MM.1S (cell line): ENCODE measurements around the gene KRTAP9-7.

Experiments used
- DNase-seq: peaks from one replicate; pipeline ENCODE4 v3.0.0-alpha.2; 2015
- H2AFZ ChIP-seq: fragments of 300-600 bp; sonication (generic); 2 replicates; pipeline ENCODE4 v1.6.0; 2016; ENCODE audit warnings: antibody characterized with exemption, low read length
- H3F3A ChIP-seq: fragments of 300-600 bp; sonication (generic); 2 replicates; pipeline ENCODE4 v1.6.1; 2016; ENCODE audit warnings: mild to moderate bottlenecking, antibody characterized with exemption, low read length, moderate library complexity, mixed read lengths; ENCODE audit not compliant: insufficient read depth
- H3K27ac ChIP-seq: fragments of 300-600 bp; sonication (generic); 2 replicates; pipeline ENCODE4 v1.5.1; 2016; ENCODE audit warnings: mild to moderate bottlenecking, low read length
- H3K27me3 ChIP-seq: fragments of 300-600 bp; sonication (generic); replicated peaks from 2 replicates; pipeline ENCODE4 v1.6.0; 2016; ENCODE audit warnings: low read length; ENCODE audit not compliant: insufficient read depth
- H3K36me3 ChIP-seq: fragments of 300-600 bp; sonication (generic); replicated peaks from 2 replicates; pipeline ENCODE4 v1.6.1; 2016; ENCODE audit warnings: mild to moderate bottlenecking, low read length, mixed read lengths; ENCODE audit not compliant: insufficient read depth
- H3K4me1 ChIP-seq: fragments of 300-600 bp; sonication (generic); 2 replicates; pipeline ENCODE4 v1.6.1; 2016; ENCODE audit warnings: low read length, mixed read lengths
- H3K4me2 ChIP-seq: fragments of 300-600 bp; sonication (generic); 2 replicates; pipeline ENCODE4 v1.6.0; 2016; ENCODE audit warnings: low read depth, low read length
- H3K4me3 ChIP-seq: fragments of 300-600 bp; sonication (generic); 2 replicates; pipeline ENCODE4 v1.5.1; 2016; ENCODE audit warnings: low read length, mixed read lengths
- H3K79me2 ChIP-seq: fragments of 300-600 bp; sonication (generic); 2 replicates; pipeline ENCODE4 v1.6.1; 2016; ENCODE audit warnings: mixed run types, low read length, mixed read lengths
- H3K9ac ChIP-seq: fragments of 300-600 bp; sonication (generic); 2 replicates; pipeline ENCODE4 v1.6.1; 2016; ENCODE audit warnings: low read length, mixed read lengths
- H3K9me2 ChIP-seq: fragments of 300-600 bp; sonication (generic); replicated peaks from 2 replicates; pipeline ENCODE4 v1.6.1; 2016; ENCODE audit warnings: mild to moderate bottlenecking, low read length, mixed read lengths; ENCODE audit not compliant: insufficient read depth
- H3K9me3 ChIP-seq: fragments of 300-600 bp; sonication (generic); replicated peaks from 2 replicates; pipeline ENCODE4 v1.6.1; 2016; ENCODE audit warnings: mild to moderate bottlenecking, low read length, mixed read lengths; ENCODE audit not compliant: insufficient read depth
- H4K20me1 ChIP-seq: fragments of 300-600 bp; sonication (generic); 2 replicates; pipeline ENCODE4 v1.6.1; 2016; ENCODE audit warnings: mild to moderate bottlenecking, low read length, moderate library complexity, mixed read lengths; ENCODE audit not compliant: insufficient read depth
- EZH2 ChIP-seq: fragments of 300-600 bp; sonication (generic); optimal IDR thresholded peaks from 2 replicates; pipeline ENCODE3; 2017; ENCODE audit warnings: low read depth, mild to moderate bottlenecking, antibody characterized with exemption, low read length, mixed read lengths
- EZH2phosphoT487 ChIP-seq: fragments of 300-600 bp; sonication (generic); IDR thresholded peaks from 2 replicates; pipeline ENCODE4 v1.6.1; 2018; ENCODE audit warnings: antibody characterized with exemption, low read length
- TF ChIP-seq, protein P1 (sequence below): fragments of 300-600 bp; sonication (generic); IDR thresholded peaks from 2 replicates; pipeline ENCODE4 v1.5.1; 2016; ENCODE audit warnings: antibody characterized with exemption, low read length, mixed read lengths

KRTAP9-7 gene

DNA sequence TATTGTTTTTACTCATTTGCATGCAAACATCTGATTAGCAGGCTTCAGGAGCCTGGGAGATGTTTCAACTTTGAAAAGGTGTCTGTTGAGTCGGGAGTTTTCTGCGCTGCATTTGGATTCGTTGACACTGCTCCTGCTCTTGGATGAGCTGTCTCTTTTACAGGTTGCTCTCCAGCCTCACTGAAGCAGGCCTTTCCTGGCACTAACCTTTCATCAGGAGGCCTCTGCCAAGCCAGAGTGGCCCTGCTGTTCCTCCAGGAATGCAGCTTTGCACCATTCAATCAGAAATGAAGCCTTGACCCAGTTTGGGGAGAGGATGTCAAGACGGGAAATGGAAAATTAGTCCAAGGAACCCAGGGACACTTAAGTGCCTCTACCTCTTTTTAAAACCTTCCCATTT is 27.5 kb downstream of the KRTAP9-7 start:
- Histone ChIP-seq H3K4me2 (no peak overlapping the region), H3K4me3 (no peak overlapping the region), H3K9me3 (no peaks in the 10 kb centered on the region), H3K79me2 (no peaks in the 10 kb centered on the region), H3K36me3 (no peaks in the 10 kb centered on the region), H3K9ac (no peak overlapping the region), H2AFZ (no peak overlapping the region), H3K27ac (no peak overlapping the region), H3K9me2 (no peaks in the 10 kb centered on the region), H4K20me1 (no peaks in the 10 kb centered on the region), H3F3A (peaks cover under 1% of the 10 kb centered on the region; the same call in 1 of the 2 replicates), H3K27me3 (no peaks in the 10 kb centered on the region), H3K4me1 (peaks cover 12% of the 10 kb centered on the region)
- DNase-seq: no peak
- TF ChIP-seq, protein P1, sequence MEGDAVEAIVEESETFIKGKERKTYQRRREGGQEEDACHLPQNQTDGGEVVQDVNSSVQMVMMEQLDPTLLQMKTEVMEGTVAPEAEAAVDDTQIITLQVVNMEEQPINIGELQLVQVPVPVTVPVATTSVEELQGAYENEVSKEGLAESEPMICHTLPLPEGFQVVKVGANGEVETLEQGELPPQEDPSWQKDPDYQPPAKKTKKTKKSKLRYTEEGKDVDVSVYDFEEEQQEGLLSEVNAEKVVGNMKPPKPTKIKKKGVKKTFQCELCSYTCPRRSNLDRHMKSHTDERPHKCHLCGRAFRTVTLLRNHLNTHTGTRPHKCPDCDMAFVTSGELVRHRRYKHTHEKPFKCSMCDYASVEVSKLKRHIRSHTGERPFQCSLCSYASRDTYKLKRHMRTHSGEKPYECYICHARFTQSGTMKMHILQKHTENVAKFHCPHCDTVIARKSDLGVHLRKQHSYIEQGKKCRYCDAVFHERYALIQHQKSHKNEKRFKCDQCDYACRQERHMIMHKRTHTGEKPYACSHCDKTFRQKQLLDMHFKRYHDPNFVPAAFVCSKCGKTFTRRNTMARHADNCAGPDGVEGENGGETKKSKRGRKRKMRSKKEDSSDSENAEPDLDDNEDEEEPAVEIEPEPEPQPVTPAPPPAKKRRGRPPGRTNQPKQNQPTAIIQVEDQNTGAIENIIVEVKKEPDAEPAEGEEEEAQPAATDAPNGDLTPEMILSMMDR: no peak
- TF ChIP-seq EZH2 (no peak), EZH2phosphoT487 (no peak)

DNA sequence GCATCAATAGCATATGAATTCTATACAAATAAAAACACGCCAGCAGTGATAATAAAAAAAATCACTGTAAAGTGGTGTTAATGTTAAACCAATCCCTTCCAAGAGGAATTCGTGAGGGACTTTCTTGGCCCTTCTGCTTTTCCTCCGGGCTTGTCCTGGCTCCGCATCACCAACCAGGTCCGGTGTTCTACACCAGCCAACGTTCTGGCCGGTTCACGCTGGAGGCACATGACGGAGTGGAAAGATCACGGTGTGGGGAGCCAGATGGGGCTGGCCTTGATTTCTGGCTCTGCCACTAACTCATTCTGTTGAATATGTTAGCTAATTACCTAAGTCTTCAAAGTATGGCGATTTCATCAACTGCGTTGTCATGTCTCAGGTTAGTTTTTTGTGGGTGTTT is 28.6 kb downstream of the KRTAP9-7 start:
- Histone ChIP-seq H3K9me3 (no peaks in the 10 kb centered on the region), H3K79me2 (no peaks in the 10 kb centered on the region), H3K27me3 (no peaks in the 10 kb centered on the region), H3K9ac (no peak overlapping the region), H3K4me3 (no peak overlapping the region), H3K9me2 (no peaks in the 10 kb centered on the region), H3F3A (peaks cover 11% of the 10 kb centered on the region), H3K36me3 (no peaks in the 10 kb centered on the region), H4K20me1 (no peaks in the 10 kb centered on the region), H2AFZ (no peak overlapping the region), H3K27ac (no peak overlapping the region), H3K4me2 (no peak overlapping the region), H3K4me1 (peaks cover 20% of the 10 kb centered on the region)
- TF ChIP-seq, protein P1: no peak
- TF ChIP-seq EZH2: no peak
- no peak for DNase-seq

DNA sequence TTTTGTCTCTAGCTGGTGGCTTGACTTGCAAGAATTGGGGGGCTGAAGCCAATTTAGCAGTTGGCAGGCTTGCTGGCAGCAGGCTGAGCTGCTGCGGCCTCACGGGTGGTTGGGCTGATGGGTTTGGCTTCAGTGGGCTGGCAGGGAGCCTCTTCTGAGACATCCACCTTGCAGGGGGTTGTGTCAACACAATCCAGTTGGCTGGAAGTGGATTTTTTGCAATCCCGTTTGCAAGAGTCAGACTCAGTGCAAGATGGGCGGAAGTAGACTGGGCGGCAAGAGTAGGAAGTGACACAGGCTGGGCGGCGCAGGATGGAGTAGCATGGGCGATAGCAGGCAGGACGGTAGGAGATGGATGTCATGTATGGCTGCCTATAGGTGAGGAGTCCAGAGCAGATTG is 32.1 kb downstream of the KRTAP9-7 start:
- no peak for TF ChIP-seq EZH2
- TF ChIP-seq, protein P1: no peak
- TF ChIP-seq EZH2phosphoT487: no peak
- H4K20me1 ChIP-seq: no peaks in the 10 kb centered on the region
- H3K27me3 ChIP-seq: no peaks in the 10 kb centered on the region
- no peak overlapping the region for H3K4me3 ChIP-seq
- H3K4me1 ChIP-seq: peaks cover 16% of the 10 kb centered on the region
- no peaks in the 10 kb centered on the region for H3K9me2 ChIP-seq
- H3K27ac ChIP-seq: peak overlapping the region; percentile 93
- H2AFZ ChIP-seq: no peak overlapping the region
- no peak overlapping the region for H3K9ac ChIP-seq
- 0 out of 2 replicates have a peak overlapping the region, but pooled peaks have one; percentile 94 for H3K4me2 ChIP-seq
- H3K9me3 ChIP-seq: no peaks in the 10 kb centered on the region
- H3K79me2 ChIP-seq: no peaks in the 10 kb centered on the region
- DNase-seq: no peak
- H3F3A ChIP-seq: peaks cover 17% of the 10 kb centered on the region
- no peaks in the 10 kb centered on the region for H3K36me3 ChIP-seq
